AG10803 (cell line): ENCODE measurements around the gene TESK1.

ENCODE experiments used
- DNase-seq: peaks from one replicate; pipeline ENCODE4 v3.0.0; 2010; ENCODE audit warnings: low read depth
- H3K4me3 ChIP-seq: 2 replicates; pipeline ENCODE4 v1.5.1; 2011; ENCODE audit warnings: mild to moderate bottlenecking, low read length, control low read depth
- TF ChIP-seq, protein P1 (sequence below): conservative IDR thresholded peaks from 2 replicates; pipeline ENCODE4 v1.5.1; 2011; ENCODE audit warnings: mild to moderate bottlenecking, low read length, control low read depth, inconsistent platforms

The TESK1 gene

GRCh38 chr9:35646153-35646532 lies 41.1 kb downstream of the TESK1 start:
- peak; percentile 17 for DNase-seq
- peak overlapping the region; percentile 70 for H3K4me3 ChIP-seq
- TF ChIP-seq, protein P1, sequence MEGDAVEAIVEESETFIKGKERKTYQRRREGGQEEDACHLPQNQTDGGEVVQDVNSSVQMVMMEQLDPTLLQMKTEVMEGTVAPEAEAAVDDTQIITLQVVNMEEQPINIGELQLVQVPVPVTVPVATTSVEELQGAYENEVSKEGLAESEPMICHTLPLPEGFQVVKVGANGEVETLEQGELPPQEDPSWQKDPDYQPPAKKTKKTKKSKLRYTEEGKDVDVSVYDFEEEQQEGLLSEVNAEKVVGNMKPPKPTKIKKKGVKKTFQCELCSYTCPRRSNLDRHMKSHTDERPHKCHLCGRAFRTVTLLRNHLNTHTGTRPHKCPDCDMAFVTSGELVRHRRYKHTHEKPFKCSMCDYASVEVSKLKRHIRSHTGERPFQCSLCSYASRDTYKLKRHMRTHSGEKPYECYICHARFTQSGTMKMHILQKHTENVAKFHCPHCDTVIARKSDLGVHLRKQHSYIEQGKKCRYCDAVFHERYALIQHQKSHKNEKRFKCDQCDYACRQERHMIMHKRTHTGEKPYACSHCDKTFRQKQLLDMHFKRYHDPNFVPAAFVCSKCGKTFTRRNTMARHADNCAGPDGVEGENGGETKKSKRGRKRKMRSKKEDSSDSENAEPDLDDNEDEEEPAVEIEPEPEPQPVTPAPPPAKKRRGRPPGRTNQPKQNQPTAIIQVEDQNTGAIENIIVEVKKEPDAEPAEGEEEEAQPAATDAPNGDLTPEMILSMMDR: peak; percentile 37

- TF ChIP-seq, protein P1: peak; percentile 74
- peak; percentile 83 for DNase-seq
- H3K4me3 ChIP-seq: peak overlapping the region; percentile 70
Measured at GRCh38 chr9:35646533-35647265, 41.6 kb downstream of the TESK1 start.

- no peak overlapping the region for H3K4me3 ChIP-seq
- DNase-seq: no peak
- TF ChIP-seq, protein P1: no peak
Measured at GRCh38 chr9:35649431-35650340, 44.6 kb downstream of the TESK1 start.

DNA sequence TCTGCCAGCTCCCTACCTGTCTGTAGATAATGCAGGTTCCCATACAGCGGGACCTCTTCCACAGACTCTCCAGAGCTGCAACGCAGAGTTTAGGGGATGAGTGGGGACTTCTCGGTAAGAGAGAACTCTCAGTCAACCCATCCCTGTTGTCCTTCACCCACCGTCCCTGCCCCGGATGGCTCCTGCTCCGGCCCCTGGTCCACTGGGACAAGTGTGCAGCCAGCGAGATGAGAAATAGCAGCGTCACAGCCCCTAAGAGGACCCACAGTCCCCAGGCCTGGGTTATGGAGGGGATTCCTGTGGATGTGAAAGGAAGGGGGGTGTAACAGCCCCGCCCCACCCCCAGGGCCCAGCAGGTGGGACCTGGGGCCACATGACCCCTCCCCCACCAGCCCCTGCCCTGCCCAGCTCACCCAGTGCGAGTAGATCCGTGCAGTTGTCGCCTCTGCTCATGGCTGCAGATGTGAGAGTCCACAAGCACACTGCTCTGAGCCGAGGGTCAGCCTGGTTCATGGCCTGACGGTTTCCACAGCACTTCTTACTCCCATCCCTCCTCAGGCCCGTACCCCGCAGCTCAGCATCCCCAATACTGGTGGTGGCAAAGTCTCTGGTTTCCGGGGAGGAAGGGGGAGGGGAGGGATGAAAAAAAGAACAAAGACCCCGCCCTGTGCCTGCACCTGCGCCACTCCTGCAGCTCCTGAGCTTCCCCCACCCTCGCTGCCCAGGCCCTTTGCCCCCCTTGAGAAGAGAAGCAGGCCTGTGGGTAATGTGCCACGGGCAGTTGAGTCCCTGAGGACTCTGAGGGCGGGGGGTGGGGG lies 45.5 kb downstream of the TESK1 start, which contains the start of gene SIT1:
TSS of gene SIT1 (minus strand) at position 591 of the 818 bp plus-strand sequence. CDS start at position 513, 78 bp downstream.
- H3K4me3 ChIP-seq: no peak within 1 kb of the TSS
- TF ChIP-seq, protein P1: no peak
- DNase-seq: no peak

DNA sequence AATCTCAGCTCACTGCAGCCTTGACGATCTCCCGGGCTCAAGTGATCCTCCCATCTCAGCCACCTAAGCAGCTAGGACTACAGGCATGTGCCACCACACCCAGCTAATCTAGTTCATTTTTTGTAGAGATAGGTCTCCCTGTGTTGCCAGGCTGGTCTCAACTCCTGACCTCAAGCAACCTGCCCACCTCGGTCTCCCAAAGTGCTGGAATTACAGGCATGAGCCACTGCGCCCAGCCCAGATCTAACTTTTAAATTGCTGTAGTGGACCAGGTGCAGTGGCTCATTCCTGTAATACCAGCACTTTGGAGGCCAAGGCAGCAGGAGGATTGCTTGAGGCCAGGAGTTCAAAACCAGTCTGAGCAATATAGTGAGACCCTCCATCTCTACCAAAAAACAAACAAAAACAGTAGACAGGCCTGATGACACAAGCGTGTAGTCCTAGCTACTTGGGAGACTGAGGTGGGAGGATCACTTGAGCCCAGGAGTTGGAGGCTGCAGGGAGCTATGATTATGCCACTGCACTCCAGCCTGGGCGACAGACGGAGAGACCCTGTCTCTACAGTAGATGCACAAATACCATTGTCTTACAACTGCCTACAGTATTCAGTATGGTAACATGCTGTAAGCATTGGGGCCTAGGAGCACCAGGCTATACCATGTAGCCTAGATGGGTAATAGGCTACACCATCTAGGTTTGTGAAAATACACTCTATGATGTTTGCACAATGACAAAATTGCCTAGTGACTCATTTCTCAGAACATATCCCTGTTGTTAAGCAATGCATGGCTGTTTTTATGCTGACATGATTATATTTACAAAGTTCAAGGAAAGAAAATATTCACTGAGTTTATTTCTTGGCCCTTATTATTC lies 47.1 kb downstream of the TESK1 start:
- TF ChIP-seq, protein P1: no peak
- no peak overlapping the region for H3K4me3 ChIP-seq
- peak; percentile 68 for DNase-seq

- TF ChIP-seq, protein P1: no peak
- H3K4me3 ChIP-seq: no peak overlapping the region
- no peak for DNase-seq
Measured at GRCh38 chr9:35652829-35653209, 47.8 kb downstream of the TESK1 start.
